GM19025 (cell line): ENCODE results near the gene CRADD.
"Not testable (repeated sequence)": the region's sequence is repeated elsewhere in the genome, so short reads cannot be mapped to it uniquely, and the experiment has no call there.

Experiments
- ATAC-seq: cut with Tn5 transposase; IDR thresholded peaks from one replicate; pipeline ENCODE4 v1.9.1; 2021; ENCODE audit warnings: mild to moderate bottlenecking, low read depth, moderate library complexity; ENCODE audit not compliant: unreplicated experiment

The CRADD gene

GRCh38 chr12:93857279-93857938, 180.2 kb downstream of the CRADD start:
- no peak for ATAC-seq

GRCh38 chr12:93857991-93858447, 180.8 kb downstream of the CRADD start:
- ATAC-seq, result no peak

GRCh38 chr12:93860668-93861373, 183.6 kb downstream of the CRADD start:
- ATAC-seq, result no peak

- no peak for ATAC-seq
These were observed 185.2 kb downstream of the CRADD start for GRCh38 chr12:93862424-93862823.

- no peak for ATAC-seq
These were observed 188.6 kb downstream of the CRADD start for GRCh38 chr12:93865751-93866150.

DNA sequence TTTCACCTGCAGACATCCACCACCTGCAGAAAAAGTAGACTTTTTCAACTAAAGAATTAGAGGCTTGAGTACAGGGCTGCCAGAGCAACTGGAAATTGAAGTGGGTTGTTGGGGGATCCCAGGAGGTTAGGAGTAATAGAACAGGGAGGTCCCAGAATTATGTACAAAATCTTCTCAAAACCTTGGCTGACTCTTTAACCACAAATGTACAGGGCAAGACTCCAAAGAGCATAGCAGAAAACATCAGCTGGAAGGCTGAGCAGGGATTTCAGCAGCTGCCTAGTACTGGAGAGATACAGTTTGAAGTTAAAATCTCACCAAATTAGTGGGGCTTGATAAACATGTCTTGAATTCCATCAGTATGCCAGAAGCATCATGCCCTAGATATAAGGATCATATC, 191.6 kb downstream of the CRADD start:
- ATAC-seq, result no peak

- ATAC-seq, result no peak
These were observed 193.0 kb downstream of the CRADD start for GRCh38 chr12:93870020-93870795.

- ATAC-seq, result not testable (repeated sequence)
These were observed 194.4 kb downstream of the CRADD start for GRCh38 chr12:93871566-93871965.

GRCh38 chr12:93873561-93873960, 196.4 kb downstream of the CRADD start:
- no peak for ATAC-seq

- ATAC-seq, result no peak
These were observed 198.0 kb downstream of the CRADD start for GRCh38 chr12:93875157-93875556.

DNA sequence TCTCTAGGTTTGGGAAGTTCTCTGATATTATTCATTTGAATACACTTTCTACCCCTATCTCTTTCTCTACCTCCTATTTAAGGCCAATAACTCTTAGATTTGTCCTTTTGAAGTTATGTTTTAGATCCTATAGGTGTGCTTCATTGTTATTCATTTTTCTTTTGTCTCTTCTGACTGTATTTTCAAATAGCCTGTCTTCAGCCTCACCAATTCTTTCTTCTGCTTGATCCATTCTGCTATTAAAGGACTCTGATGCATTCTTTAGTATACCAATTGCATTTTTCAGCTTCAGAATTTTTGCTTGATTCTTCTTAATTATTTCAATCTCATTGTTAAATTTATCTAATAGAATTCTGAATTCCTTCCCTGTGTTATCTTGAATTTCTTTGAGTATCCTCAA, 199.2 kb downstream of the CRADD start:
- ATAC-seq, result no peak

DNA sequence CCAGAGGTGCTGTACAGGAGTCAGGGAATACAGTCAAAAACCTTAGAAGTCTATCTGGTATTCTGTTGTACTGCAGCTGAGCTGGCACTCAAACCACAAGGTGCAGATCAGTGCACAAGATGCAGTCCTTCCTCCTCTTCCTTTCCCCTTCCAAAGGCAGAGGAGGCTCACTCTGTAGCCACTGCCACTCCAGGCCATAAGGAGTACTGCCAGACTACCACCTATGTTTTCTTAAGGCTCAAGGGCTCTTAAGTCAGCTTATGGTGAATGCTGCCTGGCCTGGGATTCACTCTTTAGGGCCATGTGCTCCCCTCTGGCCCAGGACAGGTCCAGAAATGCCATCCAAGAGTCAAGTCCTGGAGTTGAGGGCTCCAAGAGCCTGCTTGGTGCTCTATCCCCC, 200.3 kb downstream of the CRADD start:
- no peak for ATAC-seq

DNA sequence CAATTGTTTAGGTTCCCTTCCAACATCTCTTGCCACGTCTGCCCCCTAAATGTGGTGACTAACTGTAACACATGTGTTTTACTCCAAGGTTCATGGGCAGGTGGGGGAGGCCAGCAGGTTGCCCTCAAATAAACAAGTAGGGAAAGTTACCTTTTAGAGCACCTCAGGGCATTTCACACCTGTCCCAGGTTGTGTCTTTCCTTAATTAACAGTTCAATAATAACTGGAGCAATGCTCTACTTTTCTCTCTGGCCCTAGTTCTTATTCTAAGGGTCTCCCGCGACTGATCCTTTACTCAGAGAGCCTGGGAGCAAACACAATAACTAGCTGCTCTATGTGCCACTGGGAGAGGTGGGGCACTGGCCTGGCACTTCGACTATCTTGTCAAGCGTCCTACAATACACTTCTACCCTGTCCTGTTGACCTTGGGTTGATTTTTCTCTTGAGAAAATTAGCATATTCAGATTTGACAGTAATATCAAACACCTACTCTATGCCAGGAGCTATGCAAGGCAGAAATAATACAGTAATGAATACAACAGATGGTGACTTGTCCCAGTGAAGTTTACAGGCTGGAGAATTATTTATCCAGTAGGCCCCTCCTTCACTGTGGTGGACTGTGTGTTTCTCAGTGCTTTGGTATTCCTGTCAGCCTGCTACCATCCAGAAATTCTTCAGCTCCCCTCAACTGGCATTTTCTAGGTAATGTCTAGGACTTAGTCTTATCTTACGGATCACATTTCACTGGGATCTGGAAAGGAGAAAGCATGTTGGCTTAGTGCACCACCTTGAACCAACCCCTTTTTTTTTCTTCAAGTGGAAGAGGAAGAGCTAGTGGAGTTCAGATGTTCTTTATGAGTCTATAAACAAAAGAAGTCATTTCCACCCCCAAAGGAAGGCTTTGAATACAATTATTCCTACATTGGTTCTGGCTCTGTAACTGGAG, 202.6 kb downstream of the CRADD start:
- ATAC-seq, result no peak

- no peak for ATAC-seq
These were observed 203.8 kb downstream of the CRADD start for GRCh38 chr12:93880853-93881522.

DNA sequence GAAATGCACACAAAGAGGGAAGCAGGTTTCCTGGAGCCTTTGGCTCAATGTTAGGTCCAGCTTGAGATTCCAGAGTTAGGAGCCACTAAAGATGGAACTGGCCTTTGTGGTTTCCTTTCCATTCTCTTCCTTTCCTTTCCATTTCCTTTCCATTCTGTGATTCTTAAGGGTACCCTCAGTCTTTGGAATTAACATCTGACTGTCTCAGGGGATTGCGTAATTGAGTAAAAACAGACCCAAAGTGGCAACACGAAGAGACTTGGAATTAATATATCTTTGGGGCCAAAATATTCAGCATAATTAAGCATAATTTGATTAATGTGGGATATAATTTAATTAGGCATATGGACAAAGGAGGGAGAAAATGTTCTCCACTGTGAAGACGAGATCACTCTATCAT, 205.6 kb downstream of the CRADD start:
- no peak for ATAC-seq

- no peak for ATAC-seq
These were observed 206.4 kb downstream of the CRADD start for GRCh38 chr12:93883436-93884154.

GRCh38 chr12:93884794-93885460, 207.8 kb downstream of the CRADD start:
- ATAC-seq, result no peak

DNA sequence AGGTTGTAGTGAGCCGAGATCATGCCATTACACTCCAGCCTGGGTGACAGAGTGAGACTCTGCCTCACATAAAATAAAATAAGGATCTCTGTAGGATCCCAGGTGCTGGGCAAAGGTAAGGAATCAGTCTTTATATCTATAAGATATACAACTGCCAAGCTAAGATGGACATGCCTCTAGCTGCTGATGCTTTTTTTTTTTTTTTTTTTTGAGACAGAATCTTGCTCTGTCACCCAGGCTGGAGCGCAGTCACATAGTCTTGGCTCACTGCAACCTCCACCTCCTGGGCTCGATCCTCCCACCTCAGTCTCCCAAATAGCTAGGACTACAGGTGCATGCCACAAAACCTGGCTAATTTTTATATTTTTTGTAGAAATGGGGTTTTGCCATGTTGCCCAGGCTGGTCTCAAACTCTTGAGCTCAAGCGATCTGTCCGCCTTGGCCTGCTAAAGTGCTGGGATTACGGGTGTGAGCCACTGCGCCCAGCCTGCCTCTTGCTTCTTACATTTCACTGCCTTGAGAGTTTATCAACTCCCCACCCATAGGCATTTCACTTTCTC, 208.9 kb downstream of the CRADD start:
- ATAC-seq, result not testable (repeated sequence)
